Stimulated activated CD4-positive, alpha-beta T cell treated with anti-CD3 and anti-CD28 coated beads, Interleukin-2, amount 100 ng/mL, for 4 hours (primary cell): ENCODE results near the gene PKD1L1.

ENCODE experiments used
- DNase-seq: peaks from one replicate; pipeline ENCODE4 v3.0.0-alpha.2; 2020; ENCODE audit warnings: low read depth

The PKD1L1 gene

DNA sequence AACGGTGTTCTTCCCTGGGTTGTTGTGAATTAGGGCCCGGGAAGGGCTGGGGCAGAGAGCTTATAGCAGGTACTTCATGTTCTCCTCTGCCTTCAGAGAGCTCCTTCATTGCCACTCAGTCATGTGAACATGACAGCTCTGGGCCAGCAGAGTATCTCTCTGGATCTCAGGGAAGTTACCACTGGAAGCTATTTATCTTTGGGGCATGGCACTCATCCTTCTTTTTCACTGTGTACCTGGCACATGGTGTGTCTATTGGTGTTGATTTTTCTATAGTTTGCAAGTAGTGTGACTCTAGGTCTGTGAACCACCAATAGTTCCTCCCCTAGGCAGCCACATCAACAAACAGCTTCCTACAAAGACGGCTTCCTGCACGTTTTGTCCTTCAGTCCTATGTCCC, 156.6 kb downstream of the PKD1L1 start:
- no peak for DNase-seq

DNA sequence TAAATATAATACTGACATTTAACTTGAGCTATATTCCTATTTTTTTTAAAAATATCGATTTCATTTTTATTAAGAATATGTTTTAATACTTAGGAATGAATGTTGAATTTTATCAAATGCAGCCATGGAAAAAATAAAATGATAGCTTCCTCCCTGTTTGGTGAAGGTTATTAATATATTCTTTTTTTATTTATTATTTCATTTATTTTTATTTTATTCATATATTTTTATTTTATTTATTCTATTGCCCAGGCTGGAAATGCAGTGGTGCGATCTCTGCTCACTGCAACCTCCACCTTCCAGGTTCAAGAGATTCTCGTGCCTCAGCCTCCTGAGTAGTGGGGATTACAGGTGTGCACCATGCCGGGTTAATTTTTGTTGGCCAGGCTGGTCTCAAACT, 160.2 kb downstream of the PKD1L1 start:
- no peak for DNase-seq

DNA sequence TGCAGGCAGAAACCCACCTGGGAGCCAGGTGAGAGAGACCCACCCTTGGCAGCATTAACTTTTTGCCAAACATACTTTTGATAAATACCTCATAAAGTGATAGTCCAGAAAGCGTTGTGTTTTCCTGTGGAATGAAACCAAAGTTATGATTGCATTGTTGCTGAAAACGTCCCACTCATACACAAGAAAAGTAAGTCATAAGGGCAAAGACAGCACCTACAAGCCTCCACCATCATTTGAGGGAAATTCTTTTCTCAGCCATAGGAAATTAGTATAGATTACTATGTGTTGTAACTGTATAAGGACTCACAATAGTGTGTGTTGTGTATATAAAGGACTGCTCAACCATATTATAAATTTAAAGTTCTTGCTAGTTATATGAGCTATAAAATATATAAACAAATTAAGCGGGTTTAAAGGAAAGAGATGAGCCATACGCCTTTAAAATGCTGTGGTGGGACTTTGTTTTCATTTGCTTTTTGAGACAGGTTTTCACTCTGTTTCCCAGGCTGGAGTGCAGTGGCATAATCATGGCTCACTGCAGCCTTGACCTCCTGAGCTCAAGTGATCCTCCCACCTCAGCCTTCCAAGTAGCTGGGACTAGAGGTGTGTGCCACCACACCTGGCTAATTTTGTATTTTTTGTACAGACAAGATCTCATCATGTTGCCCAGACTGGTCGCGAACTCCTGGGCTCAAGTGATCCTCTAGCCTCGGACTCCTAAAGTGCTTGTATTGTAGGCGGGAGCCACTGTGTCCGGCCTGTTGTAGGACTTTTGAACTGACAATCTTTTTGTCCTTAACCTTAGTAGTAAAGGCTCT, 160.8 kb downstream of the PKD1L1 start:
- DNase-seq: no peak

DNA sequence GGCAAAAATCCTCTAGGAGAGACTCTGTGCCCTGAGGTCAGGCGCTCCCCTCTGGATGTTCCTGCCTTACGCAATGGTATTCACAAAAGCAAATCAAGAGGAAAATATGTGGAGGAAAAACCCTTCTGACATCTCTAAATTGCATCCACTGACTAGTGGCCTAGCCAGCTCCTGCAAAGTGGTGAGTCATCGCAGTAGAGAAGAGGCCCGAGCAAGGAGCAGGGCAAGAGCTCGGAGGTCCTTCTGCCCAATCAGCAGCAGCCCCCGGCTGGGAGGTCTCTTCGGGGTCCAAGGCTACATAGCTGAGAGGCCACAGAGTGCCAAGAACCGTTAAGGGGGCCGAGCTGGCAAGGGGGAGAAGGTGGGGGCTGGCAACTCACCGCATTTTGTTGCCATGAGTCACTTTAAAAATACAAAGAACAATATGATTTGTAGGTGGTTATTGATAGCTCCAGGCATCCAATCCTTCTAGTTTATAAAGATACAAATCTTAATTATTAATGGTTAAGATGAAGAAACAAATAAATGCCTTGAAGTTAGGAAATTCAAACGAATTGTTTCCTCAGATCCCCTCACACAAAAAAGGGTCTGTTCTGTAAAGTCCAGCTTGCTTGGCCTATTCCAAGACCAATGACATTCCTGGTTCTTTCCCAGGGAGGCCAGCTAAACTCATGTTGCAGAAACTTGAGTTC, 161.6 kb downstream of the PKD1L1 start:
- DNase-seq: no peak

DNA sequence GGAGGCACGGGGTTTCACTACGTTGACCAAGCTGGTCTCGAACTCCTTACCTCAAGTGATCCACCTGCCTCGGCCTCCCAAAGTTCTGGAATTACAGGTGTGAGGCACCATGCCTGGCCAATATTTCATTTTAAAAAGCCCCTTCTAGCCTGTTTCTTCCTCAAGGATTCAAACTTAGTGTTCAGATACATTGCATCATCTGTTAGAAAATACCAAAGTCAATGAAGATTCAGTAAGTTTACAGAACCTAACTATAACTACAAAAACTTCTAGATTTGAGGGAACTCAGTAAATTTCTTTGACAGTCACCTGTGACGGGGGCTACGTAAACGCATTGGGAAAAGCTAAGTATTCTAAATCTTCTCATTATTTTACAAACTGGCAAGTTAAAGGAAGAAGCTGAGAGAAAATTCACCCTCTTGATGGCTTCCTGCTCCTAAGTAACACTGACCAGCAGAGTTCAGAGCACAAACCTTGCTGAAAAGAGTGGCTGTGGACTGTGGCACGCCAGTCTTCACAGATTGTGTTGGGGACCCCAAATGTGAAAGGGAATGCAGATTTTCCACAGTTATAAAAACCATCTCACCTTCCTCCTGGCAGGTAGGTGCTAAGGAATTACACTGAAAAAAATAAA, 162.2 kb downstream of the PKD1L1 start:
- no peak for DNase-seq

DNA sequence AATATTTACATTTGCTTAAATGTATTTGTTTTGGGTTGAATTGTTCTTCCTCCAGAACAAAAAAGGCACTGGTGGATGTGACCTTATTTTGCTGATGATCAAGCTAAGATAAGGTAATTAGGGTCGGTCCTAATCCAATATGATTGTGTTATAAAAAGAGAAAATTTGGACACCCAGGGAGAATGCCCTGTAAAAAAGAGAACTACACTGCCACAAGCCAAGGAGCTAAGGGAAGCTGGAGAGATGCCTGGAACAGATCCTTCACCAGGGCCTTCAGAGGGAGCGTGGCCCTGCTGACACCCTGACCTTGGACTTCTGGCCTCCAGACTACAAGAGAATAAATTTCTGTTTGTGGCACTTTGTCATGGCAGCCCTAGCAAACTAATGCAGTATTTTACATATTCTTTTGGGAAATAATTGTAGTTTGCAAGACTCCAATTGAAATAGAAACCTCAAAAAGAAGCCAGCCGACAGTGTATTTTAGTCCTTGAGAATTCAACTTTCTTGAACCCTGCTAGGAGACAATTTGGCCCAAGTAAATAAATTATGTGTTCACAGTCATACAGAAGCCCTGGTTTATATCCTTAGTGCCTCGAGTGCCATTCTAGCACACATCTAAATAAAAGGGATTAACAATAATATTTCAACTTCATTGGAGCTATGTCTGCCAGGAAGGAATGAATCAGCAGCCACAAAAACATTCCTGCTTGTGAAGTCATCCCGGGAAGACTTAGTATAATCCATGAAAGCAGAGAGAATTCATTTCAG, 164.6 kb downstream of the PKD1L1 start:
- no peak for DNase-seq

DNA sequence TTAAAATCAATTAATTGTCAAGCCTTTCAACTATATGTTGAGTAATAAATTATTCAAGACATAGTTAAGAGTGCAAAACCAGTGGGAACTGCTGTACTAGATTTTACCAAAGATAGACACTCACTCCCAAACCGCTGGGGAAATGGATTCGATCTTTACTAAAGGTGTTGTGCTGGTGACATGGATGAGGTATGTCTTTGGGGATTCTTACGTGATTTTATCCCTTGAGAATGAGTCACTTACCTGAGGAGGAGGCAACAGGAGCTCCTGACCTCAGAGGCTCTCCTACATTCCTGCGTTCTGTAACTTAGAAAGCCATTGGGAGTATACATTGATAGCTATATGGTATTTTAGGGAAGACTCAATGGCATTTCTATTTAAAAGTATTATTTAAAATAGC, 165.5 kb downstream of the PKD1L1 start:
- no peak for DNase-seq

DNA sequence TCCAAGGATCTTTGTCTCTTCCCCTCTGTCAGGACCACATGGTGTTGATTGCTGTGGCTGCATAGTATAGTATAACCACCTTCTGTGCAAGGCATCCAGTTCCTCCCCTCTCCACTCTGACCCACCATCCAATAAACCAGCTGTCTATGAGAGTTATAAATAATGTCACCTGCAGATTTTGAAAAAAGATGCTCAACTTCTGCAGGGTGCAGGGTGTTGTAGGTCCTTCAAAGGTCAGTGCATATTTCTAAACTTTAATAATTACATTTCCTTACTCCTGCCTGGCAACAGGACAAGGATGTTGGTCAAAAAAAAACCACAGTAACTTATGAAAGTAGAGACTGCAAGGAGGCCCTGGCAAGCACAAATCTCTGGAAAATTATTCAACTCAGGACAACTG, 166.2 kb downstream of the PKD1L1 start:
- no peak for DNase-seq

DNA sequence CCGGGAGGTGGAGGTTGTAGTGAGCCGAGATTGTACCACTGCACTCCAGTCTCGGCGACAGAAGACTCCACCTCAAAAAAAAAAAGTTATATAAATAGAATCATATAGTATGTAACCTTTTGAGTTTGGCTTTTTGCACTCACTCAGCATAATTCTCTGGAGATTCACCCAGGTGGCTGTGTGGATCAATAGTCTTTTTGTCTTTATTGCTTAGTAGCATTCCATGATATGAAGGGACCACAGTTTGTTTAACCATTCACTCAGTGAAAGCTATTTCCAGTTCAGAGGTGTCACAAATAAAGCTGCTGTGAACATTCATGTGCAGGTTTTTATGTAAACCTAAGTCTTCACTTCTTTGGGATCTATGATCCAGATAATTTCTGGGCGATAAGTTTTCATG, 167.7 kb downstream of the PKD1L1 start:
- no peak for DNase-seq

DNA sequence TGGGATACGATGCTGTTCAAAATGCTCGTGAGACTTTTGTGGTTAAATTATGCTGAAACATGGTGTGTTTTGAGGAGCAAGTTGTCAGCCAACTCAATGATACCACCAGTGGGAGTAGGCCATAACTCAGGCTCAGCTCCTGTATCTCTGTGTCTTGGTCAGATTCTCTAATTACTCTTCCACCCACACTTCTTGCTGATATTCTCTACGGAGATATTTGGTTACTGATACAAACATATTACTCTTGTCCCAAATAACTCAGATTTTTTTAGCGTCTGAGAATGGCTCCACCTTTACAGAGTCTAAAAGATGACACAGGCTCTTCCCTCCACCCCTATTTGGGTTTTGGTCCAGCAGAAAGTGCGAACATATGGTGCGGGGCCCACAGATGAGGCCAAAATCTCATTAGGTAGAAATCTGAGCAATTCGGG, 168.9 kb downstream of the PKD1L1 start:
- DNase-seq: no peak

DNA sequence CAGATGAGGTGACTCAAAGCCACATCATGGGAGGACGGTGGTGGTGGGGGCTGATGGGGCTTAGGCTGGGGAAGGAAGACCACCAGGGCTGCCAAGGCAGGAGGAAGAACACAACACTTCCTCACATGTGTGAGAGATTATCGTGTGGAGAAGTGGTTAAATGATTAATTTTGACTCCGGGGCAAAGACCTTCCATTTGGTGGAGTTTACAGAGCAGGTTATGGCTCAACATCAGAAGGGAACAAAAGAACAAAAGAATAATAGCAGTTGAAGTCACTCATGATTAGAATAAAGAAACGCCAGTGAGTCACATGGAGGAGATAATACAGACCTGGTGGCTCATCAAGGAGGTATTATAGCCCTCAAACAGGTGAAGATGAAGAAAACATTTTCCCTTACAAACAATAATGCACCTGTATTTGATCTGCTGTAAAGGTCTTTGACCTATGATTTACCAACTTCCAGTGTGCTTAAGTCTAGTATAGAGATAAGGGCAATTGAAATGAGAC, 170.1 kb downstream of the PKD1L1 start:
- DNase-seq: no peak

DNA sequence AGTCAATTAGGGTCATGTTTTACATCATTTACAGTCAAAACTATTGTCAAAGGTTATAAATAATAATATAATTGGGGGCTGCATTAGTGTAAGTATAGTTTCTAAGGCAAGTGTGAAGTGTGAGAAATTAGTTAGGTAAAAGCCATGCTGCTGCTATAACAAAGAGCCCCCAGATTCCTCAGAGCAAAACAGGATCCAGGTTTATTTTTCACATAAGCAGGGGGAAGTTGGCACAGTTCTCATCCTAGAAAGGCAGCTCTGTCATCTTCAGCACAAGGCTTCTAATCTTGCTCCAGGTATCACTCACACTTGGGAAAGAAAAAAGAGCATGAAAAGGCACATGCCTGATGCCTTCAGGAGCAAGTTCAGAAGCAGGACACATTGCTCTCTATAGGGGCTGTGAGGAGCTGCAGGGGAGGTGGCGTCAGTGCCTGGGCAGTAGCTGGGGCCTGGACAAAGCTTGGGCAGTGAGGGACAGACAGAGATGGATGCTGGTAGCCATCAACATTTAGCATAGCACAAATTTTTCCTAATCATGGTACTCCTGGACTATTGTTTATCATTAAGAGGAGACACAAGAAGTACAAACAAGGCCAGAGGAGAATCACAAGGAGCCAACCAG, 170.6 kb downstream of the PKD1L1 start:
- DNase-seq: no peak

DNA sequence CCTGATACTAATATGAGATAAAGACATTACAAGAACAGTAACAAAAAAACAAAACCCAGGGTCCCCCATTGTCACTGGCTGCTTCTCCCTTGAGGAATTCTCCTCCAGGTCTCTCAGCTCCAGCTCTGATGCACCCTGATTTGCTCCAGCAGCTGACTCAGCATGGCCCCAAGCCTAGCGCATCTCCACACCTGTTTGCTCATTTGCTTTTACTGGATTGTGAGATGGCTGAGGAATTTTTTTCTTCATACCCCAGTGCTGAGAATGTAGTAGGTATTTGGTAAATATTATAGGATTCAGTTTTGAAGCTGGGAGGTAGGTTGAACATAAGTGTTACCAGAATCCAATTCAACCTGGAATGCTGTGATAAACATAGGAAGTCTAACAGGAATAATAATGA, 171.9 kb downstream of the PKD1L1 start:
- no peak for DNase-seq

DNA sequence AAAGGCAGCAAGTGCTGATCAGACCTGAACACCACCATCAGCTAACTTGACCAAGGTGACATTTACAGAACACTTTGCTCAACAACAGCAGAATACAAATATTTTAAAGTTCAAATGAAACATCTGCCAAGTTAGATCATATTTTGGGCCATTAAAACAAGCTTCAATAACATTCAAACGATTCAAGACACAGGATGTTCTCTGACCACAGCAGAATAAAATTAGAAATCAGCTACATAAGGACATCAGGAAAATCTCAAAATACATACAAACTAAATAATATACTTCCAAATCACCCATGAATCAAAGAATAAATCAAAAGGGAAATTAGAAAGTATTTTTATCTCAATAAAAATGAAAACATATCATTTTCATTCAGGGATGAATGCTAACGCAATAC, 173.0 kb downstream of the PKD1L1 start:
- DNase-seq: no peak

DNA sequence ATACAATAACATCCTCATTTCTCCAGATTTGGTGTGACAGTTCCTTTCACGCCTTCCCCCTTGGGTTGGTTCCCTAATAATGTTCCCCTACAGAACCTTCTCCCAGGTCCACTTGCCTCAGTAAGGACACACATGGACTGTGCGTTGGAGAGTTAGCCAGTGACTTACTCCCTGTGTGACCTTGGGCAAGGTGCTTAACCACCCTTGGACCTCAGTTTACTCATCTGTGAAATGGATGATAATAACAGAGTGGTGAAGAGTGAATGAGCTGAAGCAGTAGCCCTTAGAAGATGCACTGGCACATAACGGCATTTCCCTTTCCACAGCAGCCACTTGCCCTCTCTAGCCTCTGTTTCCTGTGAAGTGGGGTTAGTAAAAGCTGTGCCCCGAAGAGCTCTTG, 175.8 kb downstream of the PKD1L1 start:
- DNase-seq: no peak

DNA sequence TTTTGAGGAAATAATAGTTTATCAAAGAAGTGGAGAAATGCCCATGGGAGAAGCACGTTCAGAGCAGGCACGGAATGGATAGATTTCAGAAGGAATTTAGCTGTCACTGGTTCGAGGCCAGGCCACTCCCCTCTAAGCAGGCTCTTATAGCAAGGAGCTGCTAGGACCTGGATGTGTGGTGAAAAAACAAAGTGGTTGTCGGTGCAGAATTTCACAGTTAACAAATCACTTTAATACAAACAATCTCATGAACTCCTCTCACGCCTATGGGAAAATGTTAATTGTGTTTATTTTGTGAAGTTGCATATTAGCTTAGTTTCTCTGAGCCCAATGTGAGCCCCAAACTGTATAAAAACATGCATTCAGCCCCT, 176.3 kb downstream of the PKD1L1 start:
- DNase-seq: no peak

DNA sequence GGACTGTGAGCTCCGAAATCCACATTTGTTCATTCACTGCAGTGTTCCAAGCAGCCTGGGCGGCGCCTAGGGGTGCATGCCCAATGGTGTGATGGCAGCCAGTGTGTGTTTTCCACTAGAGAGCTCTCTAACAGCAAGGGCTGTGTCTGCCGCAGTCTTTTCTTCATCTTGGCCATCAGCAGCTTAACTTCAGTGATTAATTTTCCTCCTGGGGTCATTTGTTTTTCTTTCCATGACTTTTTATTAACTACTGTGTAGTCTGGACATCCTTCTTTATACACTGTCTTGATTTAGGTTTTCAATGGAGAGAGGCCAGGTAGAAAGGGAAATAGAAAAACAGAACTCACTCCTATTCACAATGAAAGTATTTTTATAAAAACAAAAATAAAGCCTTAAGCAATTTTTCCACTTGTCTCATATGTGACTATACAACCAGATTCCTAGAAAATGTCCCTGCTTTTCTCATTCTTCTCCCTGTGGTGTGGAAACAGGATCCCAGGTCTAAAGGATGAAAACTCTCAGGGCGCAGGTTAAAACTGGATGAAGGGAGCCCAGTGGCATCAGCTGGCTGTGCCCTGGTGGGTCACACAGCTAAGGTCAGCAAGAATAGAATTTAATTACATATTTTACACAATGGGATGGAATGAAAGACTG, 176.8 kb downstream of the PKD1L1 start:
- no peak for DNase-seq

DNA sequence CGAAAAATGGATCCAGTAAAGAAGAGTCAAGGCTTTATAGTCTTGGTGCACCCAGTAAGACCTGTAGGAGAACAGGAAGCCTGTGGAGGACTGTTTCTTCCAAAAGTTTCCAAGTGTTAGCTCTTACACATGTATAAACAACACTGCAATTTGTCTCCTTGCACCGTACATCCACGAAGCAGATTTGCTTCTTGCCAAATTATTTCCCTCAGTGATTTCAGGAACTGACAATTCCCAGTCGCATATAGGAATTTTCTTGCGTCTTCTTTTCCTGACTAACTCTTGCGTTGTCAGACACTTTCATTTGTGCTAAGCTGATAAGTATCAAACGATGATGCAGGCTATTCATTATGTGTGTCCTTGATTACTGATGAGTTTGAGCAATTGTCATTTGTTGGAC, 182.1 kb downstream of the PKD1L1 start:
- DNase-seq: no peak

DNA sequence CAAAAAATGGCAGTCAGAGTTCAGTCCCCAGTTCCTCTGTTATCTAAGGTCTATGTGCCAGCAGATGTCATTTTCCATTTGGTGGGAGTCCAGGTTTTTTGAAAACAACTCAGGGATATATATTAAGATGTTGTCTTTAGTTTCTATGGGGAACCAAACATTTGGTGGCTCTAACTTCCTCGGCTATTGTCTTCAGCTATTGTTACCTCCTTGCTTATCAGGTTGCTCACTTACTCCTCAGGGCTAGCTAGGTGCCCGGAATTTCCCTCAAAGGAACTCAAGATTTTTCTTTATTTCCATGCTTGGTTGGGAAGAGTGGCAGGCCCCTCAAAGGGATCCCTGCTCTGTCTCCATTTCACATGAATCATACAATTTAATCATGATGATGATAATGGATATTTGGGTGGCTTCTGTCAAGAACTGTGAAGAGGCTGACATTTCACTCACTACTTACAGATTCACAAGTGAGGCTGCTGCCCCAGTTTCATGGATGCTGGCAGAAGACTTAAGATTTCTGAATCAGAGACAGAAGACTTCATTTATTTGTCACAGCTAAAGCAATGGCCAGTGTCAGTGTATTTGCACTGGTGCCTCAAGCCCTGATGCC, 182.8 kb downstream of the PKD1L1 start:
- no peak for DNase-seq

DNA sequence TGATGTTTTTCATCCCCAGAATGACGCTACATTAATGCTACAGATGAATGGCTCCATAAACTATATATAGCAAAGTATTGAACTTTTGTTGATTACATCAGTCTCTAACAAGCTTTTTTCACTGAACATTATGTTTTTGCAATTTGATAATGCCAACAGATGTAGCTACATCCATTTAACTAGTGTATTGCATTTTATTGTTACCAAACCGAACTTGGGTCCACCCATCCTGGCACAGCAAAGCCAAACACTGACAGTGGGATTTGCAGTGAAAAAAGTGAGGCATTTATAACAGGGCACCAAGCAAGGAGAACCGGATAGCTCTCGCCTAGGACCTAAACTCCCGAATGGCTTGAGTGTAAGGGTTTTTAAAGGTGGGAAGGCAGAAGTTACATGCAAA, 183.5 kb downstream of the PKD1L1 start:
- no peak for DNase-seq
